Immature natural killer cell (primary cell): ENCODE results near the gene ATP8B3. TPM values are rescaled to one million over a fixed set of nuclear protein-coding genes. Genes with fewer than 3 reads are reported as not detected.

ENCODE experiments used
- DNase-seq, 3 donors: peaks; one replicate each; pipeline ENCODE4 v3.0.0; 2022; ENCODE audit warnings: mixed read lengths in 1 of 3
- H3K27ac Mint-ChIP-seq, 6 donors: one replicate each; pipeline ENCODE4 v1.8.0; 2020; ENCODE audit warnings: mixed read lengths in 6 of 6, mild to moderate bottlenecking in 5 of 6, inconsistent platforms in 4 of 6, moderate library complexity in 3 of 6
- H3K27me3 Mint-ChIP-seq, 3 donors: one replicate each; pipeline ENCODE4 v1.8.0; 2020 to 2021; ENCODE audit warnings: low read depth in 3 of 3, mild to moderate bottlenecking in 3 of 3, mixed read lengths in 3 of 3, moderate library complexity in 3 of 3, inconsistent platforms in 1 of 3
- H3K36me3 Mint-ChIP-seq, 3 donors: one replicate each; pipeline ENCODE4 v1.8.0; 2020; ENCODE audit warnings: mixed read lengths in 3 of 3, inconsistent platforms in 2 of 3, mild to moderate bottlenecking in 2 of 3
- H3K4me1 Mint-ChIP-seq, 2 donors: one replicate each; pipeline ENCODE4 v1.8.0; 2020; ENCODE audit warnings: inconsistent platforms in 2 of 2, mild to moderate bottlenecking in 2 of 2, mixed read lengths in 2 of 2, moderate library complexity in 1 of 2
- H3K4me3 Mint-ChIP-seq, 5 donors: one replicate each; pipeline ENCODE4 v1.8.0; 2020; ENCODE audit warnings: mild to moderate bottlenecking in 5 of 5, mixed read lengths in 5 of 5, inconsistent platforms in 3 of 5, moderate library complexity in 3 of 5
- H3K9me3 Mint-ChIP-seq, 6 donors: one replicate each; pipeline ENCODE4 v1.8.0; 2020; ENCODE audit warnings: mild to moderate bottlenecking in 6 of 6, mixed read lengths in 6 of 6, inconsistent platforms in 4 of 6, moderate library complexity in 3 of 6
- polyA plus RNA-seq, 3 donors: library from polyadenylated mRNA; unstranded; fragments of 300-500 nt; fragmentation: Illumina TruSeq; gene quantifications; one replicate each; pipeline ENCODE4 v1.2.3, GENCODE V29; 2021

The ATP8B3 gene
- polyA plus RNA-seq, 3 donors from 2014 or later: 1.7 to 3.3 (median 3.1) TPM

GRCh38 chr19:1739960-1740629 lies 72.0 kb downstream of the ATP8B3 start:
- peaks cover 3 to 13% (median 11%) of the 10 kb centered on the region in 3 donors for H3K27me3 Mint-ChIP-seq
- no peak overlapping the region for H3K4me3 Mint-ChIP-seq
- peaks cover 0 to 3% (median 0%) of the 10 kb centered on the region in 3 donors for H3K36me3 Mint-ChIP-seq
- H3K4me1 Mint-ChIP-seq: no peaks in the 10 kb centered on the region
- H3K27ac Mint-ChIP-seq: no peak overlapping the region
- peaks cover 0 to 2% (median 0%) of the 10 kb centered on the region in 6 donors for H3K9me3 Mint-ChIP-seq
- no peak for DNase-seq

GRCh38 chr19:1736927-1737326 lies 75.1 kb downstream of the ATP8B3 start:
- no peak for DNase-seq
- Mint-ChIP-seq H3K4me3 (no peak overlapping the region), H3K4me1 (no peaks in the 10 kb centered on the region), H3K27me3 (peaks cover 5 to 15% (median 9%) of the 10 kb centered on the region in 3 donors), H3K36me3 (peaks cover 0 to 3% (median 0%) of the 10 kb centered on the region in 3 donors), H3K9me3 (peaks cover 0 to 2% (median 0%) of the 10 kb centered on the region in 6 donors), H3K27ac (no peak overlapping the region)

GRCh38 chr19:1736280-1736679 lies 75.8 kb downstream of the ATP8B3 start:
- no peak overlapping the region for H3K27ac Mint-ChIP-seq
- H3K4me1 Mint-ChIP-seq: no peaks in the 10 kb centered on the region
- DNase-seq: no peak
- no peaks in the 10 kb centered on the region for H3K36me3 Mint-ChIP-seq
- H3K4me3 Mint-ChIP-seq: no peak overlapping the region
- peaks cover 0 to 2% (median 0%) of the 10 kb centered on the region in 6 donors for H3K9me3 Mint-ChIP-seq
- H3K27me3 Mint-ChIP-seq: peaks cover 5 to 11% (median 9%) of the 10 kb centered on the region in 3 donors

- H3K27ac Mint-ChIP-seq: no peak overlapping the region
- DNase-seq: no peak
Measured at GRCh38 chr19:1734321-1734966, 77.6 kb downstream of the ATP8B3 start.

More at GRCh38 chr19:1734321-1734966, 77.6 kb downstream of the ATP8B3 start:
- Mint-ChIP-seq H3K36me3 (no peaks in the 10 kb centered on the region), H3K27me3 (peaks cover 3 to 10% (median 6%) of the 10 kb centered on the region in 3 donors), H3K4me1 (no peaks in the 10 kb centered on the region), H3K4me3 (no peak overlapping the region), H3K9me3 (no peaks in the 10 kb centered on the region)

Other genes with a start within 250 kb of the ATP8B3 start
- under 1 TPM in 1 of 3 donors, not detected in 2; 0.21 TPM for gene MEX3D, start 244.0 kb downstream of the ATP8B3 start, polyA plus RNA-seq
- 10 to 100 TPM in 1 of 3 donors, 1 to 10 TPM in 2; 4.8 to 13.8 (median 6.9) TPM for gene MBD3, start 219.4 kb downstream of the ATP8B3 start, polyA plus RNA-seq
- gene UQCR11, start 206.8 kb downstream of the ATP8B3 start, polyA plus RNA-seq: 1,000 to 10,000 TPM in 1 of 3 donors, 100 to 1,000 TPM in 2; 572 to 1,041 (median 633) TPM
- 1 to 10 TPM; 1.9 to 6.3 (median 6.0) TPM for gene TCF3, start 159.7 kb downstream of the ATP8B3 start, polyA plus RNA-seq
- gene ONECUT3, start 58.8 kb downstream of the ATP8B3 start, polyA plus RNA-seq: not detected
- 10 to 100 TPM in 1 of 3 donors, 1 to 10 TPM in 1, under 1 TPM in 1; 0.63 to 13.0 (median 4.5) TPM for gene REXO1, start 36.2 kb upstream of the ATP8B3 start, polyA plus RNA-seq
- under 1 TPM; 0.12 to 0.55 (median 0.49) TPM for gene KLF16, start 51.3 kb upstream of the ATP8B3 start, polyA plus RNA-seq
- 100 to 1,000 TPM; 652 to 783 (median 741) TPM for gene ABHD17A, start 73.2 kb upstream of the ATP8B3 start, polyA plus RNA-seq
- gene ADAT3, start 93.1 kb upstream of the ATP8B3 start, polyA plus RNA-seq: 10 to 100 TPM in 1 of 3 donors, 1 to 10 TPM in 2; 2.1 to 10.0 (median 4.3) TPM
- 10 to 100 TPM in 2 of 3 donors, 1 to 10 TPM in 1; 7.6 to 31.9 (median 22.6) TPM for gene SCAMP4, start 93.1 kb upstream of the ATP8B3 start, polyA plus RNA-seq
- gene CSNK1G2, start 128.9 kb upstream of the ATP8B3 start, polyA plus RNA-seq: 10 to 100 TPM; 18.0 to 35.4 (median 21.8) TPM
- 1 to 10 TPM; 2.6 to 4.4 (median 3.6) TPM for gene BTBD2, start 203.4 kb upstream of the ATP8B3 start, polyA plus RNA-seq
- 10 to 100 TPM; 22.7 to 39.2 (median 23.9) TPM for gene MKNK2, start 239.0 kb upstream of the ATP8B3 start, polyA plus RNA-seq